ENCODE measurements around the gene MAN2A1.

DNA sequence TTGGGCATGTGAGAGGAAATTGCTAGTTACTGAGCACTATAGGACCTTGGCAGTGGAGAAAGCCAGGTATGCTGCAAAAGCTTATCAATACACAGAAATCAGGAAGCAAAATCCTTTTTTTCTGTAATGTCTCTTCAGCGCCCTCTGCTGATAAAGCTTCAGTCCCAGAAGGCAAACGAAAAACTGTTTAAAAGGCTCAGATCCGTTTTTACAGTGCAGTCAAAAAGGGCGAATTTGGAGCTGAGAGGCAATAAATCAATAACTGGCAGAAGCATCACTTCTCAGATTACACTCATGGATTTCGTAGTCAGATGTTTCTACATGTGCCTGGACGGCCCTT lies 1.1 kb upstream of the MAN2A1 start:
- TF ChIP-seq CTCF (IDR thresholded peaks at IDR 0.05 in 2 of 3, conservative IDR thresholded peaks at IDR 0.05 in 1 of 3; ENCODE audit: borderline replicate concordance in 1 of 3, insufficient read depth in 1 of 3, low read depth in 2 of 3, low read length in 2 of 3) (peak; percentile 37 to 73 (median 44); a peak in 5 of 6 replicates), SP1 (IDR thresholded peaks at IDR 0.05; ENCODE audit: low read depth) (no peak), TCF7L2 (IDR thresholded peaks at IDR 0.05; ENCODE audit: borderline replicate concordance, extremely low read depth, insufficient read depth, insufficient read length) (no peak), EZH2 (IDR thresholded peaks at IDR 0.05) (no peak), POLR2AphosphoS5 (IDR thresholded peaks at IDR 0.05; ENCODE audit: low read depth, low read length) (no peak), POLR2A (IDR thresholded peaks at IDR 0.05; ENCODE audit: borderline replicate concordance, extremely low read depth, insufficient read depth, insufficient read length) (no peak)

Measured in HCT116 (cell line).